WTC11 (cell line): ENCODE results near the gene TEX14. TPM values are rescaled to one million over a fixed set of nuclear protein-coding genes. Genes with fewer than 3 reads are reported as not detected.
A peak's percentile ranks its signal among the peaks of the same experiment; 100 is the strongest.

ENCODE experiments used
- ELF4 ChIP-seq: sonication (generic); formaldehyde crosslinking; IDR thresholded peaks from 2 replicates; pipeline ENCODE4 v1.8.1; 2022; ENCODE audit warnings: low read depth, mild to moderate bottlenecking, moderate library complexity, missing genetic modification reagents
- EMX1 ChIP-seq: fragments of 250-450 bp; sonication (Bioruptor Pico); IDR thresholded peaks from 2 replicates; pipeline ENCODE4 v1.8.0; 2021; ENCODE audit warnings: mild to moderate bottlenecking
- FOXJ3 ChIP-seq: sonication (generic); formaldehyde crosslinking; IDR thresholded peaks from 2 replicates; pipeline ENCODE4 v1.9.0; 2021; ENCODE audit warnings: missing genetic modification reagents, mild to moderate bottlenecking, borderline replicate concordance
- FOXK1 ChIP-seq: sonication (generic); formaldehyde crosslinking; IDR thresholded peaks from 2 replicates; pipeline ENCODE4 v1.8.0; 2022; ENCODE audit warnings: mild to moderate bottlenecking, moderate library complexity, missing genetic modification reagents
- FOXP1 ChIP-seq: sonication (generic); formaldehyde crosslinking; IDR thresholded peaks from 2 replicates; pipeline ENCODE4 v1.8.0; 2022; ENCODE audit warnings: missing genetic modification reagents, mild to moderate bottlenecking, moderate library complexity, borderline replicate concordance
- GRHL2 ChIP-seq: fragments of 250-450 bp; sonication (Bioruptor Pico); IDR thresholded peaks from 2 replicates; pipeline ENCODE4 v1.8.0; 2022; ENCODE audit warnings: mild to moderate bottlenecking, moderate library complexity; ENCODE audit not compliant: insufficient replicate concordance, severe bottlenecking
- JAZF1 ChIP-seq: fragments of 250-450 bp; sonication (Bioruptor Pico); IDR thresholded peaks from 2 replicates; pipeline ENCODE4 v1.9.0; 2021; ENCODE audit warnings: moderate library complexity, mild to moderate bottlenecking, inconsistent platforms
- JUN ChIP-seq: sonication (generic); formaldehyde crosslinking; IDR thresholded peaks from 2 replicates; pipeline ENCODE4 v1.8.0; 2023; ENCODE audit warnings: mild to moderate bottlenecking, missing genetic modification reagents
- NFE2L1 ChIP-seq: sonication (generic); formaldehyde crosslinking; IDR thresholded peaks from 2 replicates; pipeline ENCODE4 v1.8.1; 2023; ENCODE audit warnings: missing genetic modification reagents
- RORB ChIP-seq: fragments of 250-450 bp; sonication (Bioruptor Pico); IDR thresholded peaks from 2 replicates; pipeline ENCODE4 v1.9.0; 2021; ENCODE audit warnings: mild to moderate bottlenecking
- SMAD4 ChIP-seq: sonication (generic); formaldehyde crosslinking; IDR thresholded peaks from 2 replicates; pipeline ENCODE4 v1.8.0; 2022; ENCODE audit warnings: mild to moderate bottlenecking, missing genetic modification reagents
- SOX15 ChIP-seq: fragments of 250-450 bp; sonication (Bioruptor Pico); IDR thresholded peaks from 2 replicates; pipeline ENCODE4 v1.9.0; 2021; ENCODE audit warnings: mild to moderate bottlenecking
- ZNF121 ChIP-seq: sonication (generic); formaldehyde crosslinking; IDR thresholded peaks from 2 replicates; pipeline ENCODE4 v1.8.0; 2023; ENCODE audit warnings: missing genetic modification reagents
- ZNF219 ChIP-seq: sonication (generic); formaldehyde crosslinking; IDR thresholded peaks from 2 replicates; pipeline ENCODE4 v1.8.0; 2023; ENCODE audit warnings: missing genetic modification reagents, mild to moderate bottlenecking, borderline replicate concordance
- ZNF232 ChIP-seq: sonication (generic); formaldehyde crosslinking; IDR thresholded peaks from 2 replicates; pipeline ENCODE4 v1.8.0; 2022; ENCODE audit warnings: mild to moderate bottlenecking, missing genetic modification reagents
- ZNF396 ChIP-seq: fragments of 250-450 bp; sonication (Bioruptor Pico); IDR thresholded peaks from 2 replicates; pipeline ENCODE4 v1.8.0; 2021; ENCODE audit warnings: mild to moderate bottlenecking, moderate library complexity, borderline replicate concordance
- ZNF423 ChIP-seq: fragments of 250-450 bp; sonication (Bioruptor Pico); IDR thresholded peaks from 2 replicates; pipeline ENCODE4 v2.1.2; 2022; ENCODE audit warnings: mild to moderate bottlenecking, moderate library complexity
- ZNF671 ChIP-seq: fragments of 250-450 bp; sonication (Bioruptor Pico); IDR thresholded peaks from 2 replicates; pipeline ENCODE4 v1.8.0; 2021; ENCODE audit warnings: mild to moderate bottlenecking
- total RNA-seq: library from RNA; stranded (reverse); gene quantifications from 3 replicates; pipeline ENCODE4 v1.2.3, GENCODE V29; 2021
- TF ChIP-seq, protein P1 (sequence below): sonication (generic); formaldehyde crosslinking; IDR thresholded peaks from 2 replicates; pipeline ENCODE4 v1.8.1; 2023; ENCODE audit warnings: mild to moderate bottlenecking, missing genetic modification reagents, borderline replicate concordance
- TF ChIP-seq, protein P2 (sequence below): fragments of 250-450 bp; sonication (Bioruptor Pico); conservative IDR thresholded peaks from 2 replicates; pipeline ENCODE4 v1.9.0; 2021; ENCODE audit warnings: mild to moderate bottlenecking
- TF ChIP-seq, protein P3 (sequence below): sonication (generic); formaldehyde crosslinking; IDR thresholded peaks from 2 replicates; pipeline ENCODE4 v1.8.1; 2022; ENCODE audit warnings: low read depth, missing genetic modification reagents, borderline replicate concordance
- TF ChIP-seq, protein P4 (sequence below): sonication (generic); formaldehyde crosslinking; IDR thresholded peaks from 2 replicates; pipeline ENCODE4 v1.8.0; 2022; ENCODE audit warnings: mild to moderate bottlenecking, missing genetic modification reagents
- TF ChIP-seq, protein P5 (sequence below): sonication (generic); formaldehyde crosslinking; IDR thresholded peaks from 2 replicates; pipeline ENCODE4 v1.8.1; 2023; ENCODE audit warnings: mild to moderate bottlenecking, missing genetic modification reagents, moderate library complexity
- TF ChIP-seq, protein P6 (sequence below): sonication (generic); formaldehyde crosslinking; IDR thresholded peaks from 2 replicates; pipeline ENCODE4 v1.8.1; 2023; ENCODE audit warnings: mild to moderate bottlenecking, missing genetic modification reagents
- TF ChIP-seq, protein P7 (sequence below): sonication (generic); formaldehyde crosslinking; IDR thresholded peaks from 2 replicates; pipeline ENCODE4 v1.8.1; 2022; ENCODE audit warnings: missing genetic modification reagents, borderline replicate concordance

The TEX14 gene
- total RNA-seq, 1 experiment from 2014 or later = 1.4 TPM

DNA sequence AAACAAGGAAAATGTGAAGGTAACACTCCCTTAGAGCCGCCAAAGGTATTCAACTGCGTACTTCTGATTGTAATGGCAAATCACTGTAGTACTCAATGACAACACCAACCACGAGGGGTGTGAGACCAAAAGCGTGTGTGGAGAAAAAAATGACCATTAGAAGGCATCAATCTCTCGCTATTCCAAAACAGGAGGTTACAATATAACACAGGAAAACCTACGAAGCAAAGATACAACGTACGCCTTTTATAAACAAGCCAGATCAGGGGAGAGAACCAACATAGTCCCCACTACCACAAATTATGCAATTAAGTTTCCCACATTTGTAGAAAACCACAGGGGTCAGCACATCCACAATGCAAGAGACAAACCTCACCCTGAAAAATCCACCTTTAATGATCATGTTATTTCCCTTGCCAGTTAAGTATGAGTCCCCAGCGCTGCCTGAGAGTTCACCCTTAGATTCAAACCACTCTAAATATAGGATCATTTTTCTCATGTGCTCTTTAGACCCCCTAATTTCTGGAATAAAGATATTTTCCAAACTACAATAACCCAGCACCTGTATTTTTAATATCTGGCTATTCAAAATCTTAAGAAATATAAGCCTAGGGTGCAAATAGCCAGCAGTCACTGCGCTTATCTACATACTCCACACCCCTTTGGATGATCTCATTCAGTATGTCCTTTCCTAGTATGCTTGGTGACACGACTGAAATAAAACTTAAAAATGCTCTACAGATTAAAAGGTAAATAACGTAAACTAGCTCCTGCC, 12.4 kb downstream of the TEX14 start (continued):
- TF ChIP-seq, protein P1, sequence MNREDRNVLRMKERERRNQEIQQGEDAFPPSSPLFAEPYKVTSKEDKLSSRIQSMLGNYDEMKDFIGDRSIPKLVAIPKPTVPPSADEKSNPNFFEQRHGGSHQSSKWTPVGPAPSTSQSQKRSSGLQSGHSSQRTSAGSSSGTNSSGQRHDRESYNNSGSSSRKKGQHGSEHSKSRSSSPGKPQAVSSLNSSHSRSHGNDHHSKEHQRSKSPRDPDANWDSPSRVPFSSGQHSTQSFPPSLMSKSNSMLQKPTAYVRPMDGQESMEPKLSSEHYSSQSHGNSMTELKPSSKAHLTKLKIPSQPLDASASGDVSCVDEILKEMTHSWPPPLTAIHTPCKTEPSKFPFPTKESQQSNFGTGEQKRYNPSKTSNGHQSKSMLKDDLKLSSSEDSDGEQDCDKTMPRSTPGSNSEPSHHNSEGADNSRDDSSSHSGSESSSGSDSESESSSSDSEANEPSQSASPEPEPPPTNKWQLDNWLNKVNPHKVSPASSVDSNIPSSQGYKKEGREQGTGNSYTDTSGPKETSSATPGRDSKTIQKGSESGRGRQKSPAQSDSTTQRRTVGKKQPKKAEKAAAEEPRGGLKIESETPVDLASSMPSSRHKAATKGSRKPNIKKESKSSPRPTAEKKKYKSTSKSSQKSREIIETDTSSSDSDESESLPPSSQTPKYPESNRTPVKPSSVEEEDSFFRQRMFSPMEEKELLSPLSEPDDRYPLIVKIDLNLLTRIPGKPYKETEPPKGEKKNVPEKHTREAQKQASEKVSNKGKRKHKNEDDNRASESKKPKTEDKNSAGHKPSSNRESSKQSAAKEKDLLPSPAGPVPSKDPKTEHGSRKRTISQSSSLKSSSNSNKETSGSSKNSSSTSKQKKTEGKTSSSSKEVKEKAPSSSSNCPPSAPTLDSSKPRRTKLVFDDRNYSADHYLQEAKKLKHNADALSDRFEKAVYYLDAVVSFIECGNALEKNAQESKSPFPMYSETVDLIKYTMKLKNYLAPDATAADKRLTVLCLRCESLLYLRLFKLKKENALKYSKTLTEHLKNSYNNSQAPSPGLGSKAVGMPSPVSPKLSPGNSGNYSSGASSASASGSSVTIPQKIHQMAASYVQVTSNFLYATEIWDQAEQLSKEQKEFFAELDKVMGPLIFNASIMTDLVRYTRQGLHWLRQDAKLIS = no peak
- no peak for TF ChIP-seq SOX15 (CRISPR knock-in tag)
- TF ChIP-seq FOXP1 (CRISPR knock-in tag) = no peak; the same call in 1 of the 2 replicates
- TF ChIP-seq, protein P2, sequence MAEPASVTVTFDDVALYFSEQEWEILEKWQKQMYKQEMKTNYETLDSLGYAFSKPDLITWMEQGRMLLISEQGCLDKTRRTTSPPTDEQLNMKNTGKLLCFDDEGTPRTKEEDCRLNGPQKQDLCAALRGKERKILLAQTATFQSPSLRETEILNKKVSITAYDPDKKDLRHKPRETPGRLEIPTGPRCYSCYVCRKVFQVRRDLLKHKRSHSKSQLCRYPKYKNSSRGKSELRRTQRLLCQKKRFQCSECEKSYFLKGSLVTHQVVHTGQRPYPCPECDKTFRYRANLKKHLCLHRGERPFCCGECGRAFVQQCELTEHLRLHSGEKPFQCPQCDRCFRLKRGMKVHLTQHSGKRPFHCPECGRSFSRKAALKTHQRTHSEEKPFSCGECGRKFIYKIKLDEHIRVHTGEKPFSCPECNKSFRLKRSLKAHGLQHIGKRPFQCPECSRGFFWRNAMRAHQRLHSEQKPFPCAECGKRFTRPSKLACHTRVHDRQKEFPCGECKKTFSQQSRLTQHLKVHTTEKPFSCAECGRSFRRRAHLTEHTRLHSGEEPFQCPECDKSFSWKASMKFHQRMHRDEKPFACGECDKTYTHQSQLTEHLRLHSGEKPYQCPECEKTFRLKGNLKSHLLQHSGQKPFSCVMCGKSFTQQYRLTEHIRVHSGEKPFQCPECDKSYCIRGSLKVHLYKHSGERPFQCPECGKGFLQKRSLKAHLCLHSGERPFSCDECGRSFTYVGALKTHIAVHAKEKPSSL (CRISPR knock-in tag) = peak; percentile 99
- 0 out of 2 replicates have a peak, but pooled peaks have one; percentile 45 for TF ChIP-seq NFE2L1 (CRISPR knock-in tag)
- TF ChIP-seq, protein P3, sequence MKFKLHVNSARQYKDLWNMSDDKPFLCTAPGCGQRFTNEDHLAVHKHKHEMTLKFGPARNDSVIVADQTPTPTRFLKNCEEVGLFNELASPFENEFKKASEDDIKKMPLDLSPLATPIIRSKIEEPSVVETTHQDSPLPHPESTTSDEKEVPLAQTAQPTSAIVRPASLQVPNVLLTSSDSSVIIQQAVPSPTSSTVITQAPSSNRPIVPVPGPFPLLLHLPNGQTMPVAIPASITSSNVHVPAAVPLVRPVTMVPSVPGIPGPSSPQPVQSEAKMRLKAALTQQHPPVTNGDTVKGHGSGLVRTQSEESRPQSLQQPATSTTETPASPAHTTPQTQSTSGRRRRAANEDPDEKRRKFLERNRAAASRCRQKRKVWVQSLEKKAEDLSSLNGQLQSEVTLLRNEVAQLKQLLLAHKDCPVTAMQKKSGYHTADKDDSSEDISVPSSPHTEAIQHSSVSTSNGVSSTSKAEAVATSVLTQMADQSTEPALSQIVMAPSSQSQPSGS = no peak; the same call in 1 of the 2 replicates
- peak; percentile 100 for TF ChIP-seq EMX1
- no peak for TF ChIP-seq GRHL2 (CRISPR knock-in tag)
- TF ChIP-seq JUN (CRISPR knock-in tag) = peak; percentile 35; the same call in 1 of the 2 replicates
- TF ChIP-seq ZNF423 (CRISPR knock-in tag) = 0 out of 2 replicates have a peak, but pooled peaks have one; percentile 4
- no peak for TF ChIP-seq ELF4 (CRISPR knock-in tag)
- TF ChIP-seq, protein P4, sequence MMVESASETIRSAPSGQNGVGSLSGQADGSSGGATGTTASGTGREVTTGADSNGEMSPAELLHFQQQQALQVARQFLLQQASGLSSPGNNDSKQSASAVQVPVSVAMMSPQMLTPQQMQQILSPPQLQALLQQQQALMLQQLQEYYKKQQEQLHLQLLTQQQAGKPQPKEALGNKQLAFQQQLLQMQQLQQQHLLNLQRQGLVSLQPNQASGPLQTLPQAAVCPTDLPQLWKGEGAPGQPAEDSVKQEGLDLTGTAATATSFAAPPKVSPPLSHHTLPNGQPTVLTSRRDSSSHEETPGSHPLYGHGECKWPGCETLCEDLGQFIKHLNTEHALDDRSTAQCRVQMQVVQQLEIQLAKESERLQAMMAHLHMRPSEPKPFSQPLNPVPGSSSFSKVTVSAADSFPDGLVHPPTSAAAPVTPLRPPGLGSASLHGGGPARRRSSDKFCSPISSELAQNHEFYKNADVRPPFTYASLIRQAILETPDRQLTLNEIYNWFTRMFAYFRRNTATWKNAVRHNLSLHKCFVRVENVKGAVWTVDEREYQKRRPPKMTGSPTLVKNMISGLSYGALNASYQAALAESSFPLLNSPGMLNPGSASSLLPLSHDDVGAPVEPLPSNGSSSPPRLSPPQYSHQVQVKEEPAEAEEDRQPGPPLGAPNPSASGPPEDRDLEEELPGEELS (CRISPR knock-in tag) = no peak
- TF ChIP-seq ZNF671 (CRISPR knock-in tag) = peak; percentile 100
- peak; percentile 22; the same call in 1 of the 2 replicates for TF ChIP-seq SMAD4 (CRISPR knock-in tag)
- TF ChIP-seq JAZF1 = 0 out of 2 replicates have a peak, but pooled peaks have one; percentile 39
- TF ChIP-seq, protein P5, sequence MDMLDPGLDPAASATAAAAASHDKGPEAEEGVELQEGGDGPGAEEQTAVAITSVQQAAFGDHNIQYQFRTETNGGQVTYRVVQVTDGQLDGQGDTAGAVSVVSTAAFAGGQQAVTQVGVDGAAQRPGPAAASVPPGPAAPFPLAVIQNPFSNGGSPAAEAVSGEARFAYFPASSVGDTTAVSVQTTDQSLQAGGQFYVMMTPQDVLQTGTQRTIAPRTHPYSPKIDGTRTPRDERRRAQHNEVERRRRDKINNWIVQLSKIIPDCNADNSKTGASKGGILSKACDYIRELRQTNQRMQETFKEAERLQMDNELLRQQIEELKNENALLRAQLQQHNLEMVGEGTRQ (CRISPR knock-in tag) = no peak
- TF ChIP-seq FOXK1 (CRISPR knock-in tag) = 0 out of 2 replicates have a peak, but pooled peaks have one; percentile 49
- TF ChIP-seq, protein P6, sequence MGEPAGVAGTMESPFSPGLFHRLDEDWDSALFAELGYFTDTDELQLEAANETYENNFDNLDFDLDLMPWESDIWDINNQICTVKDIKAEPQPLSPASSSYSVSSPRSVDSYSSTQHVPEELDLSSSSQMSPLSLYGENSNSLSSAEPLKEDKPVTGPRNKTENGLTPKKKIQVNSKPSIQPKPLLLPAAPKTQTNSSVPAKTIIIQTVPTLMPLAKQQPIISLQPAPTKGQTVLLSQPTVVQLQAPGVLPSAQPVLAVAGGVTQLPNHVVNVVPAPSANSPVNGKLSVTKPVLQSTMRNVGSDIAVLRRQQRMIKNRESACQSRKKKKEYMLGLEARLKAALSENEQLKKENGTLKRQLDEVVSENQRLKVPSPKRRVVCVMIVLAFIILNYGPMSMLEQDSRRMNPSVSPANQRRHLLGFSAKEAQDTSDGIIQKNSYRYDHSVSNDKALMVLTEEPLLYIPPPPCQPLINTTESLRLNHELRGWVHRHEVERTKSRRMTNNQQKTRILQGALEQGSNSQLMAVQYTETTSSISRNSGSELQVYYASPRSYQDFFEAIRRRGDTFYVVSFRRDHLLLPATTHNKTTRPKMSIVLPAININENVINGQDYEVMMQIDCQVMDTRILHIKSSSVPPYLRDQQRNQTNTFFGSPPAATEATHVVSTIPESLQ (CRISPR knock-in tag) = no peak
- no peak for TF ChIP-seq ZNF121 (CRISPR knock-in tag)
- TF ChIP-seq ZNF396 = no peak
- TF ChIP-seq ZNF219 = no peak
- TF ChIP-seq RORB (CRISPR knock-in tag) = no peak
- no peak for TF ChIP-seq FOXJ3 (CRISPR knock-in tag)
- TF ChIP-seq ZNF232 (CRISPR knock-in tag) = 0 out of 2 replicates have a peak, but pooled peaks have one; percentile 51
- TF ChIP-seq, protein P7, sequence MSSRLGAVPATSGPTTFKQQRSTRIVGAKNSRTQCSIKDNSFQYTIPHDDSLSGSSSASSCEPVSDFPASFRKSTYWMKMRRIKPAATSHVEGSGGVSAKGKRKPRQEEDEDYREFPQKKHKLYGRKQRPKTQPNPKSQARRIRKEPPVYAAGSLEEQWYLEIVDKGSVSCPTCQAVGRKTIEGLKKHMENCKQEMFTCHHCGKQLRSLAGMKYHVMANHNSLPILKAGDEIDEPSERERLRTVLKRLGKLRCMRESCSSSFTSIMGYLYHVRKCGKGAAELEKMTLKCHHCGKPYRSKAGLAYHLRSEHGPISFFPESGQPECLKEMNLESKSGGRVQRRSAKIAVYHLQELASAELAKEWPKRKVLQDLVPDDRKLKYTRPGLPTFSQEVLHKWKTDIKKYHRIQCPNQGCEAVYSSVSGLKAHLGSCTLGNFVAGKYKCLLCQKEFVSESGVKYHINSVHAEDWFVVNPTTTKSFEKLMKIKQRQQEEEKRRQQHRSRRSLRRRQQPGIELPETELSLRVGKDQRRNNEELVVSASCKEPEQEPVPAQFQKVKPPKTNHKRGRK (CRISPR knock-in tag) = 0 out of 2 replicates have a peak, but pooled peaks have one; percentile 19
